HCT116 (cell line): ENCODE measurements around the gene NR2F6.

Experiments
- EZH2 ChIP-seq: fragments of 200-600 bp; sonication (generic); IDR thresholded peaks from 2 replicates; pipeline ENCODE4 v1.6.1; 2017; ENCODE audit warnings: antibody characterized with exemption, mixed run types
- JUND ChIP-seq: IDR thresholded peaks from 2 replicates; pipeline ENCODE4 v1.6.1; 2012
- POLR2A ChIP-seq: IDR thresholded peaks from 2 replicates; pipeline ENCODE4 v1.7.0; 2011; ENCODE audit warnings: borderline replicate concordance; ENCODE audit not compliant: insufficient read depth, insufficient read length; ENCODE audit errors: extremely low read depth
- POLR2AphosphoS5 ChIP-seq: IDR thresholded peaks from 2 replicates; pipeline ENCODE4 v1.6.1; 2011; ENCODE audit warnings: mild to moderate bottlenecking, low read depth, low read length, moderate library complexity
- RAD21 ChIP-seq: IDR thresholded peaks from 2 replicates; pipeline ENCODE4 v1.6.1; 2012; ENCODE audit warnings: low read depth, mild to moderate bottlenecking
- SRF ChIP-seq: IDR thresholded peaks from 2 replicates; pipeline ENCODE4 v1.6.1; 2012; ENCODE audit warnings: low read depth
- TF ChIP-seq, protein P1 (sequence below), 3 experiments: fragments of 200-600 bp in 1 of 3; sonication (generic) in 1 of 3; IDR thresholded peaks in 2 of 3; conservative IDR thresholded peaks in 1 of 3; 2 replicates each; pipeline ENCODE4 v1.5.1; 2012 to 2017; ENCODE audit warnings: low read depth in 2 of 3, low read length in 2 of 3, antibody characterized with exemption in 1 of 3, borderline replicate concordance in 1 of 3, control low read depth in 1 of 3, mild to moderate bottlenecking in 1 of 3, mixed read lengths in 1 of 3, mixed run types in 1 of 3, moderate library complexity in 1 of 3; ENCODE audit not compliant: insufficient read depth in 1 of 3

- TF ChIP-seq JUND = no peak
- no peak for TF ChIP-seq POLR2AphosphoS5
- TF ChIP-seq RAD21 = no peak
- no peak for TF ChIP-seq EZH2
- TF ChIP-seq SRF = no peak
- TF ChIP-seq, protein P1, sequence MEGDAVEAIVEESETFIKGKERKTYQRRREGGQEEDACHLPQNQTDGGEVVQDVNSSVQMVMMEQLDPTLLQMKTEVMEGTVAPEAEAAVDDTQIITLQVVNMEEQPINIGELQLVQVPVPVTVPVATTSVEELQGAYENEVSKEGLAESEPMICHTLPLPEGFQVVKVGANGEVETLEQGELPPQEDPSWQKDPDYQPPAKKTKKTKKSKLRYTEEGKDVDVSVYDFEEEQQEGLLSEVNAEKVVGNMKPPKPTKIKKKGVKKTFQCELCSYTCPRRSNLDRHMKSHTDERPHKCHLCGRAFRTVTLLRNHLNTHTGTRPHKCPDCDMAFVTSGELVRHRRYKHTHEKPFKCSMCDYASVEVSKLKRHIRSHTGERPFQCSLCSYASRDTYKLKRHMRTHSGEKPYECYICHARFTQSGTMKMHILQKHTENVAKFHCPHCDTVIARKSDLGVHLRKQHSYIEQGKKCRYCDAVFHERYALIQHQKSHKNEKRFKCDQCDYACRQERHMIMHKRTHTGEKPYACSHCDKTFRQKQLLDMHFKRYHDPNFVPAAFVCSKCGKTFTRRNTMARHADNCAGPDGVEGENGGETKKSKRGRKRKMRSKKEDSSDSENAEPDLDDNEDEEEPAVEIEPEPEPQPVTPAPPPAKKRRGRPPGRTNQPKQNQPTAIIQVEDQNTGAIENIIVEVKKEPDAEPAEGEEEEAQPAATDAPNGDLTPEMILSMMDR (IDR thresholded peaks at IDR 0.05 in 2 of 3, conservative IDR thresholded peaks at IDR 0.05 in 1 of 3; ENCODE audit: borderline replicate concordance in 1 of 3, insufficient read depth in 1 of 3, low read depth in 2 of 3, low read length in 2 of 3) = no peak
- no peak for TF ChIP-seq POLR2A
Measured at GRCh38 chr19:17281391-17282304, 35.9 kb upstream of the NR2F6 start, which contains the start of gene ANKLE1.
